SU-DHL-6 (cell line): ENCODE results near the gene BANK1.

Source experiments
- CTCF ChIP-seq: fragments of 200-600 bp; sonication (generic); IDR thresholded peaks from one replicate; pipeline ENCODE4 v1.5.1; 2017; ENCODE audit warnings: antibody characterized with exemption, mild to moderate bottlenecking, low read length, moderate library complexity; ENCODE audit not compliant: insufficient read depth, poor library complexity, severe bottlenecking
- EZH2phosphoT487 ChIP-seq: fragments of 200-600 bp; sonication (generic), shearing (Covaris generic); conservative IDR thresholded peaks from 2 replicates; pipeline ENCODE4 v1.6.1; 2018; ENCODE audit warnings: mild to moderate bottlenecking, antibody characterized with exemption, low read length, moderate library complexity, mixed read lengths

DNA sequence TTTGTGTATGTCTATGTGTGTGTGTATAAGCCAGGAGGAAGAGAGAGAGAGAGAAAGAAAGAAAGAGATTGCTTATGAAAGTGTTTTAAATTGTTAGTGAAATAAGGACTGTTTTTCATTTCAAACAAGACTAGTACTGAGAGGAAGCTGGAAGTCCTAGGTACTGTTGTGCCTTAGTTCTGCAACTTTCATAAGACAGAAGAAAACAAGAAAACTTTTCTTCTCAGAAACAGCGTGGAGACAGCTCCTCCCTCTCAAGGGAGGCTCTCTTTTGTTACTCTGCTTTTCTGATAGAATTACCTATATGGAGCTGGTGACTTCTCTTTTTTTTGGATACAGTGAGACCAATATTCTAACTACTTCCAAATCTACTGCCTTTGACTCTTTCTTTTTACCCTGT lies 62.5 kb downstream of the BANK1 start:
- TF ChIP-seq CTCF, result no peak
- TF ChIP-seq EZH2phosphoT487, result no peak
